GM12891 (cell line): ENCODE data around the gene HS6ST2.

ENCODE experiments used
- POLR2A ChIP-seq: IDR thresholded peaks from 2 replicates; pipeline ENCODE4 v1.6.1; 2011; ENCODE audit warnings: low read depth, low read length, control low read depth
- POLR2AphosphoS5 ChIP-seq: IDR thresholded peaks from 2 replicates; pipeline ENCODE4 v1.6.1; 2011; ENCODE audit warnings: low read depth, low read length, control low read depth

GRCh38 chrX:132692066-132692465, 266.4 kb downstream of the HS6ST2 start:
- TF ChIP-seq POLR2A (no peak), POLR2AphosphoS5 (no peak)
